ENCODE data around the gene DMRTB1. TPM values are rescaled to one million over a fixed set of nuclear protein-coding genes. Genes with fewer than 3 reads are reported as not detected.
A peak's percentile ranks its signal among the peaks of the same experiment; 100 is the strongest.
"Not testable (repeated sequence)": the region's sequence is repeated elsewhere in the genome, so short reads cannot be mapped to it uniquely, and the experiment has no call there.

The DMRTB1 gene
- total RNA-seq, 1 experiment from 2014 or later, result not detected

GRCh38 chr1:53434405-53435007, 24.7 kb upstream of the DMRTB1 start:
- not testable (repeated sequence) for DNase-seq (ENCODE audit: low read depth)

- no peak for DNase-seq (ENCODE audit: low read depth)
These were observed 24.0 kb upstream of the DMRTB1 start for GRCh38 chr1:53435151-53435550.

GRCh38 chr1:53438427-53439336, 20.5 kb upstream of the DMRTB1 start:
- DNase-seq (ENCODE audit: low read depth), result no peak

- no peak for DNase-seq (ENCODE audit: low read depth)
These were observed 19.6 kb upstream of the DMRTB1 start for GRCh38 chr1:53439337-53440207.

- DNase-seq (ENCODE audit: low read depth), result no peak
These were observed 18.6 kb upstream of the DMRTB1 start for GRCh38 chr1:53440633-53441032.

GRCh38 chr1:53442299-53442698, 16.9 kb upstream of the DMRTB1 start:
- peak; percentile 63 for DNase-seq (ENCODE audit: low read depth)

- no peak for DNase-seq (ENCODE audit: low read depth)
These were observed 13.1 kb upstream of the DMRTB1 start for GRCh38 chr1:53446051-53446450.

- no peak for DNase-seq (ENCODE audit: low read depth)
These were observed 11.8 kb upstream of the DMRTB1 start for GRCh38 chr1:53447413-53447812.

- no peak for DNase-seq (ENCODE audit: low read depth)
These were observed 10.9 kb upstream of the DMRTB1 start for GRCh38 chr1:53448241-53448841.

- DNase-seq (ENCODE audit: low read depth), result peak; percentile 56
These were observed 10.2 kb upstream of the DMRTB1 start for GRCh38 chr1:53449021-53449420.

GRCh38 chr1:53449693-53450092, 9.5 kb upstream of the DMRTB1 start:
- DNase-seq (ENCODE audit: low read depth), result no peak

GRCh38 chr1:53450225-53450624, 9.0 kb upstream of the DMRTB1 start:
- no peak for DNase-seq (ENCODE audit: low read depth)

GRCh38 chr1:53454019-53454418, 5.2 kb upstream of the DMRTB1 start:
- DNase-seq (ENCODE audit: low read depth), result no peak

- DNase-seq (ENCODE audit: low read depth), result peak; percentile 44
These were observed 3.7 kb upstream of the DMRTB1 start for GRCh38 chr1:53455364-53455991.

- DNase-seq (ENCODE audit: low read depth), result no peak
These were observed 565 bp upstream of the DMRTB1 start for GRCh38 chr1:53458634-53459033.

- DNase-seq (ENCODE audit: low read depth), result no peak
These were observed 1.0 kb downstream of the DMRTB1 start for GRCh38 chr1:53460211-53460634.

- DNase-seq (ENCODE audit: low read depth), result no peak
These were observed 1.6 kb downstream of the DMRTB1 start for GRCh38 chr1:53460666-53461322.

GRCh38 chr1:53461323-53462044, 2.3 kb downstream of the DMRTB1 start:
- no peak for DNase-seq (ENCODE audit: low read depth)

- DNase-seq (ENCODE audit: low read depth), result no peak
These were observed 3.0 kb downstream of the DMRTB1 start for GRCh38 chr1:53462193-53462592.

All from HT1080 (cell line).